GOT3 (cell line): ENCODE results near the gene ADAMTS14.

Source experiments
- DNase-seq: peaks from one replicate; lab custom pipeline; 2025; ENCODE audit warnings: mixed read lengths; lab: John Stamatoyannopoulos, UW

The ADAMTS14 gene

DNA sequence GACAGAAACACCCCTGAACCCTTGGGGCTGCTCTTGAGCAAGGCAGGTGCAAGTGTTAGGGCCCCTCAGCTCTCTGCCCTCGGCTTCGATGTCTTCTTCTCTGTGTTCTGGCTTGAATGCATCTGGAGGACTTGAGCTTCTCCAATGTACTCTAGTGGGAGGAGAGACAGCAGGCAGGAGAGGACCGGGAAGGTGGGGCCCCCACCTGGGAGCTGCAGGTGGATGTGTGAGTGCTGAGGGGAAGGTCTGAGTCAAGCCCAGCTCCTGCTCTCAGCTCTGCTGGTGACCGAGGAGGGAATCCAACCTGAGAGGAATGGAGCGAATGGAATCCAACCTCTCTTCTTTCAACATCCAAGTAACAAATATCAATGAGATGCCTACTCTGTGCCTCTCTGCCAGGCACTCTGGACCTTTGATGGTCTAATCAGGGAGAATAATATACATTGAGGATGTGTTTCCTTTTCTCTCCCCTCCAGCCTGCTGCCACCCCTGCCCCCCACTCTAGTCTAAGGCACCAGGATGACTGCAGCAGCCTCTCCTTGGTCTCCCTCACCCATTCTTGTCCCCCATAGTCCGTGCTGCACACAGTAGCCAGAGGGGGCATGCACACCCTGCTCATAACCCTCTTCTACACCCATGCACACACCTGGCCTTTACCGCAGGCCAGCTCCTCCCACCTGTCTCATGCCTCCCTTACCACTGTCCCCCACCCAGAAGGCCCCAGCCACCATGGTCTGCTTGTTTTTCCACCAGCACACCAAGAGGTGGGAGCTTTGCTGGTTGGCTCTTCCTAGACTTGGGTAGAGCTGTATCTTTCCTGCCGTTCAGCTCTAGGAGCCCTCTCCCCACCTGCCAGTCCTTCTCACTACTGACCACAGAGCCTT lies 99.2 kb downstream of the ADAMTS14 start:
- DNase-seq = no peak

DNA sequence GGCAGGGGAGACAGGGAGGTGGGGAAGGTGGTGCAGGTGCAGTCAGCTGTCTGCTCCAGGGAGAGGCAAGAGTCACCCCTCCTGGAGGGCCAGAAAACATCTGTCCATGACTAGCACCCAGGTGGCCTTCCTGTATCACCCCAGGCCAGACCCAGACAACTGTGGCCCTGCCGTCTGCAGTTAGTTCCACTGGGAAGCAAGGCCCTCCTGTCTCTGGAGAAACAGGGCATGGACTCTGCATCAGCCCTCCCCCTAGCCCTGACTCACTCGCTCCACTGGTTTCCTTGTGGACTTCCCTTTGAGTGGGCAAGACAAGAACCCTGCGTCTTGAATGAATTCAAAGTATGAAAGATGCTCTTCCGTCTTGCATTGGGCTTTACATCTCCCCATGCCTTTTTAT lies 100.3 kb downstream of the ADAMTS14 start:
- DNase-seq = no peak

DNA sequence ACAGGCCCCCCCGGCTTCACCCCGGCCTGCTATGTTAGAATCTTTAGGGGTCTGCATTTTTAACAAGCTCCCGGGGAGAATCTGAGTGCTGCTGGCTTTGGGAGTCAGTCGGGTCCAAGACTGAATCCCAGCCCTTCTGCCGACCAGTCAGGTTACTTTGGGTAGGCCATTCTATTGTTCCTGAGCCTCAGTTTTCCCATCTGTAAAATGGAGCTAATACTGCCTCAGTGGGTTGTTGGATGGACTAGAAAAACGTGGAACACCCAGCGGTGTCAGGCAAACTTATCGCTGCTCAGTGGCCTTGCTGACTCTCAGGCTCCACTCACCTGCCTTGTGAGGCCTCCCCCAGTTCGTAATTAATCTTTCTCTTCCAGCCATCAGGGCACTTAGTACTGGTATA lies 101.2 kb downstream of the ADAMTS14 start:
- DNase-seq = no peak

DNA sequence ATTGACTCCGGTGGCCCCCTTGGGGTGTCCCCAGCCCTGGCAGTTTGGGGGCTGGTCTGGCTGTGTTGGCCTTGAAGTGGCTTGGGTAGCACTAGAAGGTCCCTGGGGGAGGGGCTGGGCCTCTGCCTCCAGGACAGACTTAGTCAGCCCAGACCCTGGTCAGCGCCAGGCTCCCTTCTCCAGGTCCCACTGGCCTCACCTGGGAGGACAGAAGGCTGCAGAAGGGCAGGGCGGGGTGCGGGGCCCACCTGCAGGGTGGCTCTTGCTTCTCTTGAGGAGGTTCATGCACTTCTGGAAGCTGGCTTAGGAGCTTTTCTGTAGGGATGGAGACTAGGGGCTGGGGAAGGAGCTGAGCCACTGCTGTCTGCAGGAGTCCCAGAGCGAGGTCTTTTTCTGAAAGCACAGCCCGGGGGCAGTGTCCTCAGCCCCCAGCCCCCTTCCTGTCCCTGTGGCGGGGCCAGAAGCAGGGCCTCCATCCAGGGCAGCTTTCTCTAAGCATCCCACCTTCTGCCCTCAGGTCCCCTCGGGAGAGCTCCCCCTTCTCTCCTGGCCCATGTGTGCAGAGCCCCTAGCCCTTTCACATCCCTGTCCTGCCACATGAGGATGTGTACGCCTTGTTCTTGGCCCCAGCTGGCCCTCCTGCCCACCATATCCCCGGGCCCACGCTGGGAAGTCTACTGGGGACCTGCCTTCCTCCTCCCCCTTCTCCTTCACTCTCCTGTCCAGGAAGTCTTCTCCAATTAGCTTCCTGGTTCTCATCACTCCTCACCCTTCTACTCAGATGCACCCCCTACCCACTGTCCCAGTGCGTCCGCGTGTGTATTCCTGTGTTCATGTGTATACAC lies 101.9 kb downstream of the ADAMTS14 start:
- no peak for DNase-seq

DNA sequence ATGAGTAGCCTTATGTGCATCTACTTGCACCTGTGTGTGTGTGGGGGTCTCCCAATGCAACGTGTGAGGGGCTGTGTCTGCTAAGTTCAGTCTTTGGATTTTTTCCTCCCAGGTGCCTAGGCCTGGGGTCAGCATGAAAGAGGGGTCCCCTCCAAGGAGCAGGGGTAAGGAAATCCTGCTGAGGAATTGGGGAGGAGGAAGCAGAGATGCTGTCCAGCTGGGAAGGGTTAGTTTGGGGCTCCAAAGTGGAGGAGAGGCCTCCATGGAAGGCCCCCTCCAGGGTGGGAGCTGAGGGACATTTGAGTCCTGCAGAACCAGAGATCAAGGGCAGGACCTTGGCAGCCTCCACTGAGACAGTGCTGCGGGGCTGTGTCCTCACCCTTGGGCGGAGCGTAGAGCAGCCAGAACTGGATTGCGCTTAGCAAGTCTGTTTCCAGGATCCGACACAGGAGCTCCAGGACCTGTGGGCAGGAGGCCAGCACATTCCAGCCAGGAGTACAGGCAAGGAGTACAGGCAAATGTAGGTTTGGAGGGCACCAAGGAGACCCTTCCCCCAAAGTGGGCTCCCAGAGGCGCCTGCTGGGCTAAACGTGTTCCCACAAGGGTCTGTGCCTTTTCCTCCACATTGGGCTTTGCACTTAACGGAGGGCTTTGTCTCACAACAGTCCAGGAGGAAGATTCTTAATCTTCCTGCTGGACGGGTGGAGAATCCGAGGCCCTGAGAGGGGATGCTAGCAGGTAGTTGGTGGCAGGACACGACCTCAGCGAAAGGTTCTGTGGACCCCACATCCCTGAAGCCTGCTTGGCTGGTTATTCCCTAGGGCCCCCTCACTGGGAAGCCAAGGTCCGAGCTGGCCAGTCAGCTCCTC lies 102.7 kb downstream of the ADAMTS14 start:
- no peak for DNase-seq

DNA sequence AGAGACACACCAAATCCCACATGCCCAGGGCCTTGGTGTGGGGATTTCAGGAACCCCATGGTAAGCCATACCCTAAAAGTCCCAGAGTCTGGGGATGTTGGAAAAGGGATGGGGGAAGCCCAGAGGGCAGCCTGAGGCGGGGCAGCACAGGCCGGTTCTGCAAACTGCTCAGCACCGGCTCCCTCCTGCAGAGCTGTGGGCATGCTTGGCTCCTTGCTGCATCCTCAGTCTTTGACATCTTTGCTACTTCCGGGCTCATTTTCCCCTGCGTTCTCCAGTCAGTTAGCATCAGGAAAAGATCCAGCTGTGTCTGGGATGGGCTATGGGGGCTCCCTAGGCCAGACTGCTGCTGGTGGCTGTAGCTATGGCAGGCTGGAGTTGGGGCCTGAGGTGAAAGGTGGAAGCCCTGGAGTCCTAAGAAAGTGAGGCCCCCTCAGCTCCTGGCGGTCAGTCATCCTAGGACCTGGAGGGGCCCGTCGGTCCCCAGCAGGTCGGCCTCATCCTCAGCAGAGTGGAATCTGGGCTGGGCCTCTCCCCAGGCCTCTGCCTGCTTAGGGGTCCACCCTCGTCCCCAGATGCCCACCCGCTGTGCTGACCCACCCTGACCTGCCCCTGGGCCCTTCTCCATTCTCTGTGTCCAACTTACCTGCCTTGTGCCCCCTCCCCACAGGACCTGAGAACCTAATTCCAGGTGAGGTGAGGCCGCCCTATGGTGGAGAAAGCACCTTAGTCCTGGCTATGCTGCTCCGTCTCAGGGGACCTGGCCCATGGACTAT lies 103.6 kb downstream of the ADAMTS14 start:
- no peak for DNase-seq

DNA sequence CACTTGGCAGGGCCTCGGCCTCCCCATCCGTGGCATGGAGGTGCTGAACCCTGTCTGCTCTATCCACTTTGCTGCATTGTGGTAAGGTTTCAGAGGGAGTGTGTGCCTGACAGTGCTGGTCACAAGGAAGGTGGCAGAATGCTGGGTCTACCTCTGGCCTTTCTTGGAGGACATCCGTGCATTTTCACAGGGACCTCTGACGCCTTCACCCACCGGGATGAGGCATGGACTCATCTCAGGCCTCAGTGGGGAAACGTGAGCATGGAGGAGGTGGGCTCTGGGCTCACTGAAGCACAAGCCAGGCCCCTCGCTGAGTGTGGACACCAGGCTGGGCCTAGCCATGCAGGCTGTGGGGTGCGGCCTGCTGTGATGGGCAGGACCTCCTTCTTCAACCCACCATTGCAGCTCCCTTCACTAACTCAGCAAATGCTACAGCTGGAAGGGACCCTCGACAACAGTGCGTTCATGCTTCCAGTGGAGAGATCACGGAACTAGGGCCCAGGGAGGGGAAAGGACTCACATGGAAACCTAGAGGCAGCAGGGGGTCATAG lies 104.2 kb downstream of the ADAMTS14 start:
- no peak for DNase-seq

DNA sequence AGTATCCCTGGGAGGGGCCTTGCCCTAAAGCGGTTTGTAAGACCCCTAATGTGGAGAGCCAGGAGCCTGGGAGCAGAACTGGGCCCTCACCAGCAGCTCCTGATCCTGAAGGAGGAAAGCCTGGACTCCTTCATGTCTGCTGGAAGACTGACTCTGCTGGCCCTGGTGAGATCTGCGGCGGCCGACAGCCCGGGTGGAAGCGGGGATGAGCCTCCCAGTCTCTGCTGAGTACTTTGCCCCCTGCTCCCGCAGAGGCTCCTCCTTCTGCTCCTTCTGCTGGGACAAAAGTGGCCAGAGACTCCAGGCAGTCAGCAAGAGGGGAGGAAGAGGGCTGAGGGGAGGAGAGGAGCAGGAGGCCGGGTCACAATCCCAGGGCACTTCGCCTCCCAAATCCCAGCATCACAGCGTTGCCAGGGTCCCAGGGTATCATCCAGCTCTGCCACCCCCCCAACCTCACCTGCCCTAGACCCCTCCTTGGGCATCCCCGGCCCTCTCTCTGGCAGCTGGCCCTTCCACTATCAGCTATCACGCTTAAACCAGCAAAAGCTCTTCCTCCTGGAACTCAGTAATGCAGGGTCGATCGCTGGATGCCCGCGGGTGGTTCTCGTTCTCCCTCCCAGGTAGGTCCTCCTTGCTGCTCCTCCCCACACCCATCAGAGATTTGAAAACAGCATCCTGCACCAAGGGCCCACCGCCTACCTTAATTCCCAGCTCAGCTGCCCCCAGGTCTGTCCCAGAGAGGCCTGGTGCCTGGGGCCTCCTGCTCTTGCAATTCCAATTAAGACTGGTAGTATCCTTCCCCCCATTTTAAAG lies 105.0 kb downstream of the ADAMTS14 start:
- no peak for DNase-seq

DNA sequence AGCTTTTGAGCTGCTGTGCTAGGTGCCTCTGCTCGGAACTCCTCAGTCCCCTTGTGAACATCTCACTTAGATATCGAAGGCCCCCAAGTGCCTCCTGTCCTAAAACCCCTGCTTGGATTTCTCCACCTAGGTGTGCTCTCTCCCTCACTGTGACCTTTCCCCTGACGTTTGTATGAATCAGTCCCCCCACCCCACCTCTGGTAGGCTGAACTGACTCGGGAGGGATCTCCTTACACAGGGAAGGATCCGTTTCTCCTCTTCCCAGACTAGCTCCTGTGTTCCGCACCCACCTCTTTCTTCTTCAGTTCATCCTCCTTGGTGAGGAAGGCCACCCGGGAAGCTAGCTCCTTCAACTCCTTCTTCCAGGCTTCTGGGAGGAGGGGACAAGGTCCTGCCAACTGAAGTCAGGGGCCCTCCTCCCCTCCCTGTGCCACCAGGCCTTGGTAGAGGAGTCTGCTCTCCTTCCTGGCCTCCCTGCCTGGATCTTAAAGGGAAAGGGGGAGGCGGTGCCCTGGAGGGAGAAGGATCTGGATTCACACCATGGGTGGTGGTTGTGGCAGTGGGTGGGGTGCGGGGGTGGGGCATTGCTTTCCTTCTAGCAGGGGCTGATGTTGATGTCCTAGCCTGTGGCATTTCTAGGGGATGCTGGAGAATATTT lies 106.1 kb downstream of the ADAMTS14 start:
- DNase-seq = no peak

DNA sequence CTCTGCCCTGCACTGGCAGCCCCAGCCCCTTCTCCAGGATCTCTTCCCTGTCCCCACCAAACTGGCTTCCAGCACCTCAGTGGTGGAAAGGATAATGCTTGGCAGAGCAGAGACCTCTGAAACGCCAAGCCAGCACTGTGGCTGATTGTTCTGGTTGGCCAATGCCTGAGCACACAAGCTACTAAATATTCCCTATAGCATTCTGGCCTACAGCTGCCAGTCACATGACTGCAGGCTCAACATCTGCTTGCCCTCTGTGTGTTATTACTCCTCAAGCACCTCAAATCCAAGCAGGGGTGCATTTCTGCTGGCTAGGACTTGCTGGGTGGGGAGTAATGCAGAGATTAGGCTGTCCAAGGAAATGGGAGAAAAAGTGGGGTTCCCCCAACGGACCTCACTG lies 106.8 kb downstream of the ADAMTS14 start:
- DNase-seq = no peak

DNA sequence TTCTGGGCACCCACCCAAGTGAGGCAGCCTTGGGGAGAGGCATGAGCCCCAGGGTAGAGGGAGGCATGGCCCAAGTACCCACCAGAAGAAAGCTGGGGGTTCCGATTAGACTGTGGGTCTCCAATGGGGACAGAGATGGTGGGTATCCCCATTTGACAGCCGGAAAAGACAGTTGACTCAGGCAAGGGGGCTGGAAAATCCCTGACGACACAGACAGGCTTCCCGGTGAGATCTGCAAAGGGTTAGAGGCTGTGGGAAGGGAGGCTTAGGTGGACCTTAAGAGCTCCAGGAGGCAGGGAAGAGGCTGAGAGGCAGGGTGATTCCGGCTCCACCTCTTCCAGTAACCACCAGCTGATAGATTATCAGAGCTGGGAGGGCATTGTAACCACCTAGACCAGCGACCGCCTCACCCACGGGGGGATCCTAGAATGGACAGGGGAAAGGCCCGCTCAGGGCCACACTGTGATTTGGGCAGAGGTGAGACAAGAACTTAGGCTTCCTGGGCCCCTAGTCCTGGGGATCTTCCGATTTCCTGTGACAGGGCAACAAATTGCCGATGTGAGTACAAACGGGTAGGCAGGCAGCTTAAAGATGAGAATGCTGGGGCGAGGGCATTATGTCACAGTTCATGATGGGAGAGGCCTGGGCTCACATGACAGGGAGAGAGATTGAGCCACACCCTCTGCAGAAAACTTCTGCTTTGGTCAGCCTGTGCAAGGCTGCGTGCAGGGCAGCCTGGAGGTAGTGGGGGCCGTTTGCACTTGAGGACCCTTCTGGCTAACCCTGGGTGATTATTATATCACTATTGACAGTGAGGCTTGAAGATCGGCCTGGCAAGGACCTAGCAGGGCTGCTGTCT lies 107.4 kb downstream of the ADAMTS14 start:
- DNase-seq = no peak

DNA sequence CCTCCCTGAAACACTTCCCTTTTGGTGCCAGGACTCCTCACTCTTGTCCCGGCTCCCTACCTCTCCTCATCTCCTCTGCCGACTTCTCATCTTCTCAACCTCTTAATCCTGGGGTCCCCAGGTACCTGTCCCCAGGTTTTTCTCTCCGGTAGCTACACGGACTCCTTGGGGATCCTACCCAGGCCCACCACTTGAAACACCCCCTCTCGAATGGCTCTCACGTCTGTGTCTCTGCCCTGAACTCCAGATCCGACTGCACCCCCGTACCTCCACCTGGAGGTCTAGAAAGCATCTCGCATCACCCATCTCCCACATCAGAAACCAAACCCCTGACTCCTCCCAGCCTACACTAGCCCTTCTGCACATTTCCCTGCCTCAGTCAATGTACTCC lies 108.1 kb downstream of the ADAMTS14 start:
- no peak for DNase-seq

DNA sequence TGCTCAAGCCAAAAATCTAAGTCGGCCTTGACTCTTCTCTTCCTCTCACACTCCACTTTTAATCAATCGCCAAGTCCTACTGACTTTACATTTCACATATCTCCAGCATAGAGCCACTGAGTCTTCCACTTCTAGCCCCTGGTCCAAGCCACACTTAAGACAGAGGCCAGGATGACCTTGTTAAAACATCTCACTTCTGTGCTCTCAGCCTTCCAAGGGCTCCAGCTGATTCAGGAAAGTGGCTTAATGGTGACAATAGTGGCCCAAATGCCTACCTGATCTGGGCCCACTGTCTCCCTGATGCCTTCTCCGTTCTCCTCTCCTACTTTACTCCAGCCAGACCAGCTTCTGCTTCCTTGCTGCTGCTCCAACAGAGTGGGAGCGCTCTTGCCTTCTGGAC lies 108.5 kb downstream of the ADAMTS14 start:
- no peak for DNase-seq

DNA sequence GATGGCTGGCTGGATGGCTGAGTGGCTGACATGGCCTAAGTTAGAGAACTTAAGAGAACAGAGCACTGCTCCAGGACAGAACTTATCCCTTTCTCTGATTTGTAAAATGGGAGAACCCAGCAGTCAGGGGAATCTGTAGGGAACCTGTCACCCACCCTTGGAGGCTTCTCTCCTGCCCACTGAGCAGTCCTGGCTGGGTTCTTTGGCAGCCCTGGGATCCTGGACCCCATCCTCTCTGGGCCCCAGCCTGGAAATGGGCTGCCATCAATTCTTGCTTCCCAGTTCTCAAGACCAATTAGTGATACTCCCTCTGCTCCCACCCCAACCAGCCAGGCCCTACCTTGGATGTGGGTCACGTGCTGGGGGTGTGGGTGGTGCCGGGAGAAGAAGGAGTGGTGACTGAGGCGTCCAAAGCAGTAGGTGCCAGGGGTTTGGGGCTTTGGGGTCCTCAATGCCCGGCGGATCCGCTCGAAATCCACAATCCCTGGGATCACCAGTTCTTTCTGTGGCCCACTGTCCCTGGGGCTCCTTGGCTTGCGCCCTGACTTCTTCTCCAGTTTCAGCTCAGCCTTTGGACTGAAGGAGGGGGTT lies 109.2 kb downstream of the ADAMTS14 start:
- no peak for DNase-seq

DNA sequence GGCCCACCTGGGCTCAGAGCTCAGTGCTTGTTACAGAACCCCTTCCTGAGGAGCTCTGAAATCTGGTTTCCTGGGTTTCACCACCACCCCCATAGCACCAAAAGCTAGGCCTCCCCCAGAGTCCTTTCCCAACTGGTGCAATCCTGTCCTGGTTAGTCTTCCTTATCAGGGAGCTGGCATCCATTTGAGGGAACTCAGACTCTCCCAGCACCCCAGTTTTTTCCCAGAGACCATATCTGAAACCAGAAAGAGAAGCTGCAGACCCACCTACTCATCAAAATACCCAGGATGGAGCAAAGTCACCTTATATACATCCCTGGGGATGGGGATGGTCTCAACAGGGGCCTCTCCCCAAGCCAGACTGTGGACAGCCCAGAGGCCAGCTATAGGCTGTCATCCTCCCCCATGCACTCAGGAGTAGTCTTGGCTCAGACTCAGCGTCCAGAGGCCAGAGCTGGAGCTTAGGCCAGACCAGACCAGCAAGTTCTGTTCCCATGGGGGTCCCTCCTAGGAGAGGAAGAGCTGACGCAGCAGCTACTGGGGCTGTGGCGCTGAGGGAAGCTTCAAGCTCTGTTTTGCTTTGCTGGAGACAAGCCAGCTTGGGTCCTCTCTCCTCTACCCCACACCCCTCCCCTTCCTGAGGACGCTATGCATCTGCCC lies 109.9 kb downstream of the ADAMTS14 start:
- DNase-seq = no peak

DNA sequence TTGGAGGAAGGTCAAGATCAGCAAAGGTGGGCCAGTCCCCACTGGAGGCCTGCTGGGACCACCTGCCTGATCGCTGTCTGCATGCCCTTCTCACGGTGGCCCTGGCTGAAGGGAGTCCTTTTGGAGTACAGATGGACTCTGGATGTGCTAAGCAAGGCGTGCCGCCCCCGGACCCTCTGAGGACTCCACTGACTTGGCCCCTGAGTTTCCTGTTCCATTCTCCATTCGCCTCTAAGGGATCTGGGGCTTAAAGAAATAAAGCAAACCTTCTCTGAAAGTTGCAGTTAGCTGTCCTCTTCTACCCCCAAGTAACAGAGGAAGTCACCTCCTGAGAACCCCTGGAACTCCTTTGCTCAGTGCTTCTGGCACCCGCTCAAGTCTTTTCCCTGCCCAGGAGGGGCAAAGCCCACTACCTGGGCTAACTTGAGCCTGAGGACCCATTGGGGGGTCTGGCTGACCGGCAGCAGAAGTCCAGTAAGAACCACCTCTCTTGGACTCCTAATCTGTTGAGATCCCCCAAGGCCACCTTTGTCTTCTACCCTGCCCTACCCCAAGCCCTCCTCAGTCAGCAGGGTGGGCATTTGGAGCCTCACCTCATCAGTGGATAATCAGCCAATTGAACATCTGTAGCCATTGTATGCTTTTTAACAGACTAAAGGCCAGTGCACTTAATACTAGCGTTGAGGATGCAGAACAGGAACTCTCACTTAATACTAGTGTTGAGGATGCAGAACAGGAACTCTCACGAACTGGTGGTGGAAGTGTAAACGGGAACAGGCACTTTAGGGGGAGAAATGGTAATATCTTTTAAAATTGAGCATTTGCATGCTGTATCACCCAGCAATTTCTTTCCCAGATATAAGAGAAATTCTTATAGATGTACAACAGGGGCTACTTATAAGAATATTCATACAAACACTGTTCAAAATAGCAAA lies 110.7 kb downstream of the ADAMTS14 start:
- no peak for DNase-seq

DNA sequence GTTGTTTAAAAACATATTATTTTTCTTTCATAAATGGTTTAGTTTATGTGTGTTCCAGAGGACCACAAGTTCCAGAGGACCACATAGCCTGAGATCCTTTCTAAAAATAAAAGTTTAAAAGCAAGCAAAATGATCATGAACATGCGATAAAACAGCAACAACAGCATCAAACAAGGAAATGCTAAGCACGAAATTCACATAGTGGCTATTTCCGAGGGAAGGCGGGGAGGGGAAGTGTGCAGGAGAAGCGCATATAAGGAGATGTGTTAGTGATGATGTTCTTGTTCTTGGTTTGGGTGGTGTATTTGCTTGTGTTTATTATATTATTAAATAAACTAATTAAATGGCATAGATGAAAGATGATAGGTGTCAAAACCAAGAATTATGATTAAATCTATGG lies 111.7 kb downstream of the ADAMTS14 start:
- DNase-seq = no peak
